Stomach (tissue), 9 donors: ENCODE results near the gene ALDH1A1. TPM values are rescaled to one million over a fixed set of nuclear protein-coding genes. Genes with fewer than 3 reads are reported as not detected.
A peak's percentile ranks its signal among the peaks of the same experiment; 100 is the strongest.

ENCODE experiments used
- DNase-seq, 2 donors: peaks; one replicate each; pipeline versions ENCODE4 v3.0.0 to v3.0.0-alpha.2; 2013 to 2019
- H3K27ac ChIP-seq, 5 donors: fragments of 200-600 bp in 4 of 5; sonication (generic) in 4 of 5; one replicate each; pipeline ENCODE4 v1.5.1; 2013 to 2019; ENCODE audit warnings: mild to moderate bottlenecking in 1 of 5, moderate library complexity in 1 of 5
- H3K27me3 ChIP-seq, 3 donors: fragments of 200-600 bp; sonication (generic); one replicate each; pipeline ENCODE4 v1.5.1; 2017 to 2019; ENCODE audit warnings: mixed run types in 1 of 3
- H3K36me3 ChIP-seq, 4 donors: fragments of 200-600 bp; sonication (generic); 1 replicate in 3 of 4; 2 replicates in 1 of 4; pipeline ENCODE4 v1.5.1; 2016 to 2019
- H3K4me1 ChIP-seq, 4 donors: fragments of 200-600 bp; sonication (generic); one replicate each; pipeline ENCODE4 v1.5.1; 2016 to 2019
- H3K4me3 ChIP-seq, 4 donors: fragments of 200-600 bp; sonication (generic) in 3 of 4; one replicate each; pipeline ENCODE4 v1.5.1; 2016 to 2019; ENCODE audit warnings: mild to moderate bottlenecking in 1 of 4
- H3K9me3 ChIP-seq, 4 donors: fragments of 200-600 bp; sonication (generic); one replicate each; pipeline ENCODE4 v1.5.1; 2016 to 2019
- CTCF ChIP-seq, 7 experiments: fragments of 450-650 bp in 4 of 7; fragments of 200-600 bp in 3 of 7; sonication (generic) in 3 of 7; IDR thresholded peaks; one replicate each; pipeline ENCODE4 v1.5.1; 2016 to 2019; ENCODE audit warnings: antibody characterized with exemption in 7 of 7, control low read depth in 2 of 7, mild to moderate bottlenecking in 1 of 7
- EP300 ChIP-seq: sonication (generic); formaldehyde crosslinking; IDR thresholded peaks from one replicate; pipeline ENCODE4 v1.6.1; 2017; ENCODE audit warnings: antibody characterized with exemption
- POLR2A ChIP-seq, 4 donors: fragments of 450-650 bp; IDR thresholded peaks; one replicate each; pipeline ENCODE4 v1.6.1; 2016; ENCODE audit warnings: antibody characterized with exemption in 4 of 4, control low read depth in 2 of 4, mild to moderate bottlenecking in 1 of 4, moderate library complexity in 1 of 4
- POLR2AphosphoS5 ChIP-seq, 3 donors: sonication (generic); formaldehyde crosslinking; IDR thresholded peaks; one replicate each; pipeline ENCODE4 v1.6.1; 2016; ENCODE audit warnings: antibody characterized with exemption in 3 of 3
- WGBS, 5 donors: extraction: QIAGEN DNeasy Blood & Tissue Kit in 3 of 5; methylation state at CpG; one replicate each; pipeline versions ENCODE4 v1.1.5 to v1.1.7; 2013 to 2018; 5-methylcytosine and 5-hydroxymethylcytosine counted together
- intact Hi-C: fragments of 100-400 bp; cut with DNase I; formaldehyde crosslinking; loops from one replicate; pipeline ENCODE4 v1.15.1; 2023; ENCODE audit warnings: low total_unique reads
- polyA plus RNA-seq, 3 donors: library from polyadenylated mRNA; stranded (reverse); fragments of 200-250 nt; gene quantifications; one replicate each; pipeline ENCODE4 v1.2.3, GENCODE V29; 2013
- total RNA-seq, 5 donors: library from RNA; depleted of rRNA; stranded (reverse); fragments of >200 nt; gene quantifications; one replicate each; pipeline versions ENCODE4 v1.1.0 to v1.2.3, GENCODE V29; 2014 to 2016
- donor health status: healthy with polysubstance abuse.
- donor health status: Bipolar disorder and iron deficiency.
- donor health status: healthy.

The ALDH1A1 gene
- total and polyA plus RNA-seq, 8 donors, result 92.1 to 423 (median 252) TPM

DNA sequence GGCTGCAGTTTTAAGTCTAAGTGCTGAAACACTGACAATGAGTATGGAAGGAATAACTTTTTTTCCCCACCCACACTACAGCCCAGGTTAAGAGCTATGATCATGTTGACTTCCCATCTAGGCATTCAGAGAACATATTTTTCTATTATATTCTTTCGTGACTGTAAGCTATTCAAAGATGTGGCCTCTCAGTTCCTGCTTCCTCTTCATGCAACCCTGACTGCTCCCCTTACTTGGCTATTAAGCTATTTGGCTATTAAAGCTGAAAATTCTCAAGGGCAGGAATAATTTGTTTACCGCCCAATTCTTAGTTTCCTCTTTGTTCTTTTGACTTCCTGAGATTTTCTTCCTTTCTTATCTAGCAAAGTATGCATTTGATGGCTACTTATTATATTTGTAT lies 18.6 kb upstream of the ALDH1A1 start:
- 55 to 60% (median 58%) methylated on average over 2 of the region's 2 CpGs for WGBS, 5 donors
- intact Hi-C loops, result no loop called here
- H3K9me3 ChIP-seq, result no peaks in the 10 kb centered on the region
- H3K4me3 ChIP-seq, result no peak overlapping the region
- H3K27ac ChIP-seq, result no peak overlapping the region
- TF ChIP-seq POLR2A (IDR thresholded peaks at IDR 0.05) (no peak), CTCF (IDR thresholded peaks at IDR 0.05) (no peak), EP300 (no peak), POLR2AphosphoS5 (IDR thresholded peaks at IDR 0.05) (no peak)
- H3K36me3 ChIP-seq, result no peaks in the 10 kb centered on the region
- H3K27me3 ChIP-seq, result no peaks in the 10 kb centered on the region
- DNase-seq, result no peak
- H3K4me1 ChIP-seq, result no peaks in the 10 kb centered on the region

GRCh38 chr9:72960446-72960845 lies 7.6 kb upstream of the ALDH1A1 start:
- Histone ChIP-seq H3K27ac (peak overlapping the region in 1 of 5 donors; percentile 56), H3K36me3 (no peaks in the 10 kb centered on the region), H3K9me3 (peaks cover 0 to 8% (median 3%) of the 10 kb centered on the region in 4 donors), H3K27me3 (no peaks in the 10 kb centered on the region), H3K4me3 (no peak overlapping the region), H3K4me1 (peaks cover 0 to 4% (median 0%) of the 10 kb centered on the region in 4 donors)
- TF ChIP-seq POLR2AphosphoS5 (IDR thresholded peaks at IDR 0.05), result no peak
- TF ChIP-seq EP300, result no peak
- no peak for TF ChIP-seq CTCF (IDR thresholded peaks at IDR 0.05)
- WGBS, 5 donors, result 46 to 63% (median 53%) methylated on average over 4 of the region's 4 CpGs
- DNase-seq, result peak in 1 of 2 donors; percentile 39
- intact Hi-C loops, result no loop called here

- no peak for TF ChIP-seq POLR2A (IDR thresholded peaks at IDR 0.05)
- no peak for TF ChIP-seq CTCF (IDR thresholded peaks at IDR 0.05)
- no peak for TF ChIP-seq POLR2AphosphoS5 (IDR thresholded peaks at IDR 0.05)
- no peak for TF ChIP-seq EP300
- Histone ChIP-seq H3K4me3 (no peak overlapping the region), H3K36me3 (no peaks in the 10 kb centered on the region), H3K9me3 (peaks cover 0 to 8% (median 3%) of the 10 kb centered on the region in 4 donors), H3K4me1 (peaks cover 0 to 19% (median 13%) of the 10 kb centered on the region in 4 donors), H3K27ac (no peak overlapping the region), H3K27me3 (no peaks in the 10 kb centered on the region)
- DNase-seq, result no peak
- 90 to 97% (median 94%) methylated on average over 3 to 5 of the region's 5 CpGs for WGBS, 5 donors
- intact Hi-C loops, result no loop called here
Measured at GRCh38 chr9:72958485-72959281, 5.8 kb upstream of the ALDH1A1 start.

DNA sequence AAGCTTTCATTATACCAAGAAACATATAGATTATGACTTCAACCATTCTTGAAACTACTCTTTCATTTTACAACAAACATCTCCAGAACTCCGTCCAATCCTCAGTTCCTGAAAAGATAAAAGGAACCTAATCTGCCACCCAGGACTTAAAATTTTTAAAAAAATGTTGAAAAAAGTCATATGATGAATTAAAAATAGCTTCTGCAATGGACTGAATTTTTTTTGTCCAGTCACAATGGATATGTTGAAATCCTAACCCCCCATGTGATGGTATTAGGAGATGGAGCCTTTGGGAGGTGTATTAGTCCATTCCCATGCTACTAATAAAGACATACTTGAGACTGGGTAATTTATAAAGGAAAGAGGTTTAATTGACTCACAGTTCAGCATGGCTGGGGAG lies 2.7 kb upstream of the ALDH1A1 start:
- no peak for TF ChIP-seq POLR2A (IDR thresholded peaks at IDR 0.05)
- TF ChIP-seq EP300, result no peak
- TF ChIP-seq POLR2AphosphoS5 (IDR thresholded peaks at IDR 0.05), result no peak
- TF ChIP-seq CTCF (IDR thresholded peaks at IDR 0.05), result no peak
- no peak for DNase-seq
- no peaks in the 10 kb centered on the region for H3K36me3 ChIP-seq
- H3K27me3 ChIP-seq, result no peaks in the 10 kb centered on the region
- peak overlapping the region in 1 of 5 donors; percentile 91 for H3K27ac ChIP-seq
- 62 to 82% (median 77%) methylated on average over 1 of the region's 1 CpG for WGBS, 5 donors
- intact Hi-C loops, result no loop called here
- H3K9me3 ChIP-seq, result peaks cover 0 to 8% (median 3%) of the 10 kb centered on the region in 4 donors
- no peak overlapping the region for H3K4me3 ChIP-seq
- H3K4me1 ChIP-seq, result peaks cover 0 to 30% (median 16%) of the 10 kb centered on the region in 4 donors
